HG03342 (cell line): ENCODE data around the gene ZNRF3.
"Not testable (repeated sequence)": the region's sequence is repeated elsewhere in the genome, so short reads cannot be mapped to it uniquely, and the experiment has no call there.

Experiments used
- ATAC-seq: cut with Tn5 transposase; IDR thresholded peaks from one replicate; pipeline ENCODE4 v1.9.1; 2021; ENCODE audit warnings: mild to moderate bottlenecking, moderate library complexity; ENCODE audit not compliant: unreplicated experiment

ZNRF3 gene

GRCh38 chr22:28927630-28928029 is 44.3 kb downstream of the ZNRF3 start:
- ATAC-seq: no peak

- ATAC-seq: no peak
These were observed 45.8 kb downstream of the ZNRF3 start for GRCh38 chr22:28929197-28929596.

- ATAC-seq: no peak
These were observed 47.1 kb downstream of the ZNRF3 start for GRCh38 chr22:28930357-28931007.

GRCh38 chr22:28931844-28932567 is 48.6 kb downstream of the ZNRF3 start:
- ATAC-seq: no peak

GRCh38 chr22:28933321-28933720 is 49.9 kb downstream of the ZNRF3 start:
- ATAC-seq: no peak

- no peak for ATAC-seq
These were observed 50.7 kb downstream of the ZNRF3 start for GRCh38 chr22:28934026-28934425.

- ATAC-seq: no peak
These were observed 51.8 kb downstream of the ZNRF3 start for GRCh38 chr22:28935140-28935539.

- no peak for ATAC-seq
These were observed 52.3 kb downstream of the ZNRF3 start for GRCh38 chr22:28935713-28936112.

GRCh38 chr22:28936200-28936599 is 52.8 kb downstream of the ZNRF3 start:
- no peak for ATAC-seq

GRCh38 chr22:28937206-28938025 is 54.0 kb downstream of the ZNRF3 start:
- ATAC-seq: no peak

GRCh38 chr22:28938286-28938833 is 55.0 kb downstream of the ZNRF3 start:
- no peak for ATAC-seq

- ATAC-seq: no peak
These were observed 56.0 kb downstream of the ZNRF3 start for GRCh38 chr22:28939394-28939793.

GRCh38 chr22:28939932-28940331 is 56.6 kb downstream of the ZNRF3 start:
- no peak for ATAC-seq

GRCh38 chr22:28940441-28940840 is 57.1 kb downstream of the ZNRF3 start:
- no peak for ATAC-seq

GRCh38 chr22:28942333-28942732 is 59.0 kb downstream of the ZNRF3 start:
- no peak for ATAC-seq

GRCh38 chr22:28942801-28943500 is 59.6 kb downstream of the ZNRF3 start:
- ATAC-seq: no peak

- no peak for ATAC-seq
These were observed 60.1 kb downstream of the ZNRF3 start for GRCh38 chr22:28943501-28943879.

- no peak for ATAC-seq
These were observed 63.8 kb downstream of the ZNRF3 start for GRCh38 chr22:28947125-28947524.

GRCh38 chr22:28948424-28948823 is 65.1 kb downstream of the ZNRF3 start:
- ATAC-seq: no peak

- ATAC-seq: not testable (repeated sequence)
These were observed 65.6 kb downstream of the ZNRF3 start for GRCh38 chr22:28948860-28949551.
